Endodermal cell (in vitro differentiated cells): ENCODE data around the gene KIAA0040. TPM values are rescaled to one million over a fixed set of nuclear protein-coding genes. Genes with fewer than 3 reads are reported as not detected.
A peak's percentile ranks its signal among the peaks of the same experiment; 100 is the strongest.

Source experiments
- DNase-seq: peaks from one replicate; pipeline ENCODE4 v3.0.0-alpha.2; 2017
- H3K27ac ChIP-seq: 2 replicates; pipeline ENCODE4 v1.5.1; 2013; ENCODE audit warnings: mild to moderate bottlenecking, low read depth, low read length, moderate library complexity
- H3K27me3 ChIP-seq: 2 replicates; pipeline ENCODE4 v1.6.1; 2013; ENCODE audit warnings: mild to moderate bottlenecking, low read length, moderate library complexity; ENCODE audit not compliant: insufficient read depth, control insufficient read depth, poor library complexity, severe bottlenecking
- H3K36me3 ChIP-seq: 2 replicates; pipeline ENCODE4 v1.7.0; 2013; ENCODE audit warnings: mild to moderate bottlenecking, low read length, moderate library complexity; ENCODE audit not compliant: control insufficient read depth, insufficient read depth
- H3K4me1 ChIP-seq: one replicate; pipeline ENCODE4 v1.7.0; 2013; ENCODE audit warnings: low read length; ENCODE audit not compliant: control insufficient read depth, insufficient read depth
- H3K4me3 ChIP-seq: 2 replicates; pipeline ENCODE4 v1.5.1; 2013; ENCODE audit warnings: mild to moderate bottlenecking, low read length, moderate library complexity
- H3K9ac ChIP-seq: 2 replicates; pipeline ENCODE4 v1.6.1; 2013; ENCODE audit warnings: mild to moderate bottlenecking, low read length, moderate library complexity; ENCODE audit not compliant: poor library complexity, severe bottlenecking; ENCODE audit errors: extremely low read depth
- H3K9me3 ChIP-seq: 2 replicates; pipeline ENCODE4 v1.6.1; 2013; ENCODE audit warnings: mild to moderate bottlenecking, low read length, moderate library complexity; ENCODE audit not compliant: control insufficient read depth
- H3K27ac Mint-ChIP-seq: 2 replicates; pipeline ENCODE4 v1.8.0; 2020; ENCODE audit warnings: mixed read lengths
- H3K27me3 Mint-ChIP-seq: 2 replicates; pipeline ENCODE4 v1.8.0; 2021; ENCODE audit warnings: mild to moderate bottlenecking, mixed read lengths; ENCODE audit not compliant: insufficient read depth
- H3K36me3 Mint-ChIP-seq: 2 replicates; pipeline ENCODE4 v1.8.0; 2020; ENCODE audit warnings: low read depth, mixed read lengths
- H3K4me1 Mint-ChIP-seq: 2 replicates; pipeline ENCODE4 v1.8.0; 2020; ENCODE audit warnings: mixed read lengths
- H3K4me3 Mint-ChIP-seq: 2 replicates; pipeline ENCODE4 v1.8.0; 2020; ENCODE audit warnings: mild to moderate bottlenecking, moderate library complexity, mixed read lengths
- H3K9me3 Mint-ChIP-seq: 2 replicates; pipeline ENCODE4 v1.8.0; 2020; ENCODE audit warnings: mild to moderate bottlenecking, mixed read lengths
- WGBS, 2 experiments: methylation state at CpG; one replicate each; pipeline versions ENCODE4 v1.1.5 to v1.1.7; 2013; ENCODE audit warnings: missing lambda C conversion rate in 2 of 2, mixed read lengths in 1 of 2; ENCODE audit not compliant: insufficient coverage in 1 of 2, insufficient read length in 1 of 2; 5-methylcytosine and 5-hydroxymethylcytosine counted together
- total RNA-seq, 2 donors: library from RNA; stranded (reverse); fragmentation: NEBNext Ultra II Directional in 1 of 2; extraction: Animal tissue kit (Norgen Biotek cat#: 25700) in 1 of 2; gene quantifications; 2 replicates in 1 of 2; 3 replicates in 1 of 2; pipeline ENCODE4 v1.2.1, GENCODE V29; 2021
- TF ChIP-seq, protein P1 (sequence below): fragments of 200-600 bp; sonication (generic); conservative IDR thresholded peaks from 2 replicates; pipeline ENCODE4 v1.5.0; 2021; ENCODE audit warnings: antibody characterized with exemption, mild to moderate bottlenecking

KIAA0040 gene
- total RNA-seq, 2 donors from 2014 or later, result 9.2 to 12.9 TPM

DNA sequence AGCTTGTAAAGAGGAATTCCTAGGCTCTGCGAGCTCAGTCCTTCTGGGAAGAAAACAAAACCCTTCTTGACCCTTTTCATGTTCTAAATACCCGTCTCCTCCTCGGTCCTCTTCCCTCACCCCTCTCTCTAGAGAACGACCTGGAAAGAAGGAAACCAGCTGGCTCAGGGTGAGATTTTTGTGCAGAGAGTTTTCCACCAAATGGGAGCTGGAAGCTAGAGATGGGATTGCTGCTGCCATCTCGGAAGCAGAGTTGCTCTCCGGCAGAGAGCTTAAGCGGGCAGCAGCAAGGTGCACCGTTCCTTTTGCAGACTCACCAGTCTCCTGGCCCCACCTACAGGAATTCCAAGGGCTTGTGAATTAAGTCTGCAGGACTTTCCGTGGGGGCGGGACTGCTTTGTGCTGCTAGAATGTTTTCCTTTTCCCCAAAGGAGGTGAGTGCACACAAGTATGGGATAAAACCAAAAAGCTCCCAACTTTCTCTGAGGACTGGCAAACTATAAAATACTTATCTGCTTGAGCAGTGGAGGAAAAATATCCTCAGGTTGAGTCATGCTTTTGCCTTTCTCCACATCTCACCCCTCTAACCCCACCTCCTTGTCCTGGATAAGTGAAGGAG lies 29.1 kb upstream of the KIAA0040 start:
- no peaks in the 10 kb centered on the region for H3K27me3 Mint-ChIP-seq
- H3K36me3 Mint-ChIP-seq, result no peaks in the 10 kb centered on the region

DNA sequence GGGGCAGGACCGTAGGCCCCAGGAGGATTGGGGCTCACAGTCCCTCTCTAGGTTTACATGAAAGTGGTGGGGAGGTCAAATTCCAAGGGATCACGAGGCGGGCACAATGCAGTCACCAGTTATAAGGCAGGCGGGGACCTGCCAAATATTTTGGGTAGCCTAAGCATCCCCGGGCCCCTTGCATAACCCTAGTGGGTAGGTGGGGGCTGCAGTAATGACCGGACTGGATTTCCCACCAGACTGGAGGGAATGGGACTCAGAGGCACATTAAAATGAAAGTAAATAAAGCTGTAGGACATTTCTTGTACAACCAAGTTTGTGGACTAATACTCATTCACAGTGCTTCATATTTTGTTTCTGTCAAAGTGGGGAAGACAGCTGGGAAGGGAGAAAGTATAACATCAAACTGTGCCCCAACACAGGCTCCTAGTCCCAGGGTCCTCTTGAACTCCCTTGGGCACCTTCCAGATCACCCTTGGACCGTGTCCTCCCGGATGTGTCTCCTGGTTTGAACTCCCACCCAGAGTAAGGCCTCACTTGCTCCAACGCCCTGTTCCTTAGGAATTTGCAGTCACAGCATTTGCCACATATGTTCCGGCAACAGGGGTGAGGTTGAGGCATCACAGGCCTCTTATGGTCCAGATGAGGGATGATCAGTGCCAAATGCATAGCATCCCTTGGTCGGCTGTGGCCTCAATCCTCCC lies 28.4 kb upstream of the KIAA0040 start:
- H3K36me3 Mint-ChIP-seq, result no peaks in the 10 kb centered on the region
- H3K4me1 ChIP-seq, result peaks cover 5% of the 10 kb centered on the region
- no peak overlapping the region for H3K4me3 ChIP-seq
- no peaks in the 10 kb centered on the region for H3K27me3 ChIP-seq
- H3K9ac ChIP-seq, result no peak overlapping the region
- TF ChIP-seq, protein P1, sequence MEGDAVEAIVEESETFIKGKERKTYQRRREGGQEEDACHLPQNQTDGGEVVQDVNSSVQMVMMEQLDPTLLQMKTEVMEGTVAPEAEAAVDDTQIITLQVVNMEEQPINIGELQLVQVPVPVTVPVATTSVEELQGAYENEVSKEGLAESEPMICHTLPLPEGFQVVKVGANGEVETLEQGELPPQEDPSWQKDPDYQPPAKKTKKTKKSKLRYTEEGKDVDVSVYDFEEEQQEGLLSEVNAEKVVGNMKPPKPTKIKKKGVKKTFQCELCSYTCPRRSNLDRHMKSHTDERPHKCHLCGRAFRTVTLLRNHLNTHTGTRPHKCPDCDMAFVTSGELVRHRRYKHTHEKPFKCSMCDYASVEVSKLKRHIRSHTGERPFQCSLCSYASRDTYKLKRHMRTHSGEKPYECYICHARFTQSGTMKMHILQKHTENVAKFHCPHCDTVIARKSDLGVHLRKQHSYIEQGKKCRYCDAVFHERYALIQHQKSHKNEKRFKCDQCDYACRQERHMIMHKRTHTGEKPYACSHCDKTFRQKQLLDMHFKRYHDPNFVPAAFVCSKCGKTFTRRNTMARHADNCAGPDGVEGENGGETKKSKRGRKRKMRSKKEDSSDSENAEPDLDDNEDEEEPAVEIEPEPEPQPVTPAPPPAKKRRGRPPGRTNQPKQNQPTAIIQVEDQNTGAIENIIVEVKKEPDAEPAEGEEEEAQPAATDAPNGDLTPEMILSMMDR, result no peak
- no peak overlapping the region for H3K27ac Mint-ChIP-seq
- peaks cover 18% of the 10 kb centered on the region for H3K4me1 Mint-ChIP-seq
- H3K36me3 ChIP-seq, result no peaks in the 10 kb centered on the region
- no peaks in the 10 kb centered on the region for H3K9me3 ChIP-seq
- WGBS, 2 experiments, result 81 to 91% methylated on average over 6 to 11 of the region's 11 CpGs
- H3K27ac ChIP-seq, result no peak overlapping the region
- H3K9me3 Mint-ChIP-seq, result no peaks in the 10 kb centered on the region
- no peak for DNase-seq
- H3K4me3 Mint-ChIP-seq, result no peak overlapping the region
- H3K27me3 Mint-ChIP-seq, result no peaks in the 10 kb centered on the region

More for the DNA sequence above, 29.1 kb upstream of the KIAA0040 start:
- H3K4me1 Mint-ChIP-seq, result peaks cover 23% of the 10 kb centered on the region
- peak overlapping the region; percentile 67 for H3K27ac Mint-ChIP-seq
- Histone ChIP-seq H3K27me3 (no peaks in the 10 kb centered on the region), H3K9ac (no peak overlapping the region), H3K9me3 (no peaks in the 10 kb centered on the region), H3K4me1 (peaks cover 9% of the 10 kb centered on the region), H3K4me3 (no peak overlapping the region), H3K36me3 (no peaks in the 10 kb centered on the region), H3K27ac (no peak overlapping the region)
- DNase-seq, result peak; percentile 83
- no peaks in the 10 kb centered on the region for H3K9me3 Mint-ChIP-seq
- TF ChIP-seq, protein P1, result peak; percentile 57
- 32 to 54% methylated on average over 6 to 10 of the region's 10 CpGs for WGBS, 2 experiments
- H3K4me3 Mint-ChIP-seq, result no peak overlapping the region

DNA sequence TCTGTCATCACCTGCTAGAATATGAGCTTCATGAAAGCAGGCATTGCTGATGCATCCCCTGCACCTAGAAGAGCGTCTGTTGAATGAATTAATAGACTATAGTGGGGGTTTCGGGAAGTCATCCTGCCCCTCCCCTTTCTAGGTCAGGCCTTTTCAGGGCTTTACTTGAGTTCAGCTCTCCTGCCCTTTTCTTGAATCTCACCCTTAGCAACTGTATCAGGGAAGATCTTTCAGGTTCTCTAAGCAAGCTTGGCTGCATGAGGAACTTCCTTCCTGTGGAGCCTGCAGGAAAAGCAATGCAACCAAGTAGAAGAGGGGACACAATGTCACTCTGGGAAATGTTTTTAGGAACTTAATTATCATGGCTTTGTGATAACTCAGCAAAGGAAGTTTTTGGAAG lies 27.2 kb upstream of the KIAA0040 start:
- Mint-ChIP-seq H3K4me1 (peaks cover 12% of the 10 kb centered on the region), H3K4me3 (no peak overlapping the region), H3K9me3 (no peaks in the 10 kb centered on the region), H3K36me3 (no peaks in the 10 kb centered on the region), H3K27me3 (no peaks in the 10 kb centered on the region), H3K27ac (no peak overlapping the region)
- Histone ChIP-seq H3K27me3 (no peaks in the 10 kb centered on the region), H3K9ac (no peak overlapping the region), H3K36me3 (no peaks in the 10 kb centered on the region), H3K4me1 (no peaks in the 10 kb centered on the region), H3K4me3 (no peak overlapping the region), H3K27ac (no peak overlapping the region), H3K9me3 (no peaks in the 10 kb centered on the region)
- DNase-seq, result no peak
- WGBS, 2 experiments, result 92% methylated on average over 2 of the region's 2 CpGs; no CpG with 5 or more reads in 1 of the 2 experiments
- TF ChIP-seq, protein P1, result no peak
